Globus pallidus (tissue), 1 donor: ENCODE data around the gene GMEB2.
"Not testable (repeated sequence)": the region's sequence is repeated elsewhere in the genome, so short reads cannot be mapped to it uniquely, and the experiment has no call there.

Experiments used
- DNase-seq: peaks from one replicate; pipeline ENCODE4 v3.0.0-alpha.2; 2015; ENCODE audit warnings: low spot score

The GMEB2 gene

GRCh38 chr20:63587776-63588591 lies 38.9 kb downstream of the GMEB2 start:
- no peak for DNase-seq

- DNase-seq = no peak
These were observed 39.6 kb downstream of the GMEB2 start for GRCh38 chr20:63587256-63587655.

- no peak for DNase-seq
These were observed 40.1 kb downstream of the GMEB2 start for GRCh38 chr20:63586797-63587196.

- no peak for DNase-seq
These were observed 41.0 kb downstream of the GMEB2 start for GRCh38 chr20:63585616-63586565.

- no peak for DNase-seq
These were observed 44.4 kb downstream of the GMEB2 start for GRCh38 chr20:63582382-63583063.

GRCh38 chr20:63580796-63581461 lies 46.0 kb downstream of the GMEB2 start:
- no peak for DNase-seq

GRCh38 chr20:63579017-63579694 lies 47.7 kb downstream of the GMEB2 start:
- DNase-seq = no peak

GRCh38 chr20:63578224-63579016 lies 48.5 kb downstream of the GMEB2 start:
- no peak for DNase-seq

- DNase-seq = peak; percentile 26
These were observed 49.5 kb downstream of the GMEB2 start for GRCh38 chr20:63577317-63577894.

GRCh38 chr20:63576311-63576710 lies 50.6 kb downstream of the GMEB2 start:
- no peak for DNase-seq

GRCh38 chr20:63574829-63575743 lies 51.8 kb downstream of the GMEB2 start:
- DNase-seq = no peak

GRCh38 chr20:63574156-63574828 lies 52.6 kb downstream of the GMEB2 start, which contains the start of gene HELZ2:
Gene HELZ2, minus strand, starts transcription at chr20:63574239. Its CDS starts 1,854 bp downstream, at chr20:63572385.
- no peak for DNase-seq

GRCh38 chr20:63573647-63574131 lies 53.2 kb downstream of the GMEB2 start:
- DNase-seq = no peak

GRCh38 chr20:63572788-63573646 lies 53.9 kb downstream of the GMEB2 start:
- DNase-seq = no peak

- DNase-seq = no peak
These were observed 54.7 kb downstream of the GMEB2 start for GRCh38 chr20:63572071-63572787.

- not testable (repeated sequence) for DNase-seq
These were observed 55.8 kb downstream of the GMEB2 start for GRCh38 chr20:63571087-63571478.
